Ascending aorta (tissue), 2 donors: Measurements from ENCODE around the gene LASP1NB.

ENCODE experiments used
- DNase-seq, 2 donors: peaks; one replicate each; pipeline ENCODE4 v3.0.0-alpha.2; 2019; ENCODE audit warnings: low spot score in 2 of 2
- H3K27ac ChIP-seq, 2 donors: fragments of 200-600 bp; sonication (generic); one replicate each; pipeline ENCODE4 v1.5.1; 2016 to 2017; ENCODE audit warnings: mild to moderate bottlenecking in 1 of 2
- H3K27me3 ChIP-seq: fragments of 200-600 bp; sonication (generic); one replicate; pipeline ENCODE4 v1.5.1; 2017
- H3K36me3 ChIP-seq, 2 donors: fragments of 200-600 bp; sonication (generic); one replicate each; pipeline ENCODE4 v1.5.1; 2016
- H3K4me1 ChIP-seq, 2 donors: fragments of 200-600 bp; sonication (generic); one replicate each; pipeline ENCODE4 v1.5.1; 2016 to 2017; ENCODE audit warnings: mild to moderate bottlenecking in 1 of 2
- H3K4me3 ChIP-seq, 2 donors: fragments of 200-600 bp; sonication (generic); one replicate each; pipeline ENCODE4 v1.5.1; 2016 to 2017; ENCODE audit warnings: mild to moderate bottlenecking in 1 of 2
- H3K9me3 ChIP-seq, 2 donors: fragments of 200-600 bp; sonication (generic); one replicate each; pipeline ENCODE4 v1.5.1; 2016
- CTCF ChIP-seq, 3 experiments: fragments of 200-600 bp in 2 of 3; fragments of 450-650 bp in 1 of 3; sonication (generic) in 2 of 3; IDR thresholded peaks; one replicate each; pipeline ENCODE4 v1.5.1; 2016 to 2019; ENCODE audit warnings: antibody characterized with exemption in 3 of 3, mild to moderate bottlenecking in 1 of 3, moderate library complexity in 1 of 3
- intact Hi-C: fragments of 100-400 bp; cut with DNase I; formaldehyde crosslinking; loops from one replicate; pipeline ENCODE4 v1.15.1; 2023

LASP1NB gene

GRCh38 chr17:38897671-38898290, 27.6 kb upstream of the LASP1NB start:
- DNase-seq = no peak
- H3K27me3 ChIP-seq = no peaks in the 10 kb centered on the region
- peaks cover 46 to 63% of the 10 kb centered on the region in 2 donors for H3K36me3 ChIP-seq
- H3K9me3 ChIP-seq = no peaks in the 10 kb centered on the region
- H3K4me3 ChIP-seq = no peak overlapping the region
- intact Hi-C loops = no loop called here
- no peak for TF ChIP-seq CTCF (IDR thresholded peaks at IDR 0.05)
- peak overlapping the region; percentile 51 to 61 for H3K27ac ChIP-seq
- H3K4me1 ChIP-seq = peaks cover 26 to 63% of the 10 kb centered on the region in 2 donors

GRCh38 chr17:38898291-38898679, 27.1 kb upstream of the LASP1NB start:
- peaks cover 26 to 62% of the 10 kb centered on the region in 2 donors for H3K4me1 ChIP-seq
- no peak for DNase-seq
- peak overlapping the region; percentile 36 to 51 for H3K27ac ChIP-seq
- no peaks in the 10 kb centered on the region for H3K27me3 ChIP-seq
- intact Hi-C loops = no loop called here
- no peak for TF ChIP-seq CTCF (IDR thresholded peaks at IDR 0.05)
- H3K9me3 ChIP-seq = no peaks in the 10 kb centered on the region
- H3K4me3 ChIP-seq = no peak overlapping the region
- H3K36me3 ChIP-seq = peaks cover 44 to 63% of the 10 kb centered on the region in 2 donors

GRCh38 chr17:38898812-38899348, 26.5 kb upstream of the LASP1NB start:
- H3K4me1 ChIP-seq = peaks cover 26 to 56% of the 10 kb centered on the region in 2 donors
- peaks cover 50 to 67% of the 10 kb centered on the region in 2 donors for H3K36me3 ChIP-seq
- intact Hi-C loops = no loop called here
- H3K9me3 ChIP-seq = no peaks in the 10 kb centered on the region
- DNase-seq = no peak
- no peaks in the 10 kb centered on the region for H3K27me3 ChIP-seq
- H3K27ac ChIP-seq = peak overlapping the region; percentile 36 to 51
- H3K4me3 ChIP-seq = no peak overlapping the region
- no peak for TF ChIP-seq CTCF (IDR thresholded peaks at IDR 0.05)

GRCh38 chr17:38899421-38899820, 26.0 kb upstream of the LASP1NB start:
- H3K9me3 ChIP-seq = no peaks in the 10 kb centered on the region
- H3K4me1 ChIP-seq = peaks cover 23 to 54% of the 10 kb centered on the region in 2 donors
- peaks cover 55 to 67% of the 10 kb centered on the region in 2 donors for H3K36me3 ChIP-seq
- no peaks in the 10 kb centered on the region for H3K27me3 ChIP-seq
- no peak for TF ChIP-seq CTCF (IDR thresholded peaks at IDR 0.05)
- H3K27ac ChIP-seq = peak overlapping the region; percentile 36 to 51
- no peak overlapping the region for H3K4me3 ChIP-seq
- DNase-seq = no peak
- intact Hi-C loops = no loop called here

- Histone ChIP-seq H3K4me3 (peak overlapping the region in 1 of 2 donors; percentile 6), H3K36me3 (peaks cover 43 to 65% of the 10 kb centered on the region in 2 donors), H3K9me3 (no peaks in the 10 kb centered on the region), H3K4me1 (peaks cover 21 to 54% of the 10 kb centered on the region in 2 donors), H3K27me3 (no peaks in the 10 kb centered on the region), H3K27ac (peak overlapping the region; percentile 43 to 56)
- DNase-seq = peak; percentile 36 to 81
- TF ChIP-seq CTCF (IDR thresholded peaks at IDR 0.05) = no peak
- intact Hi-C loops = loop anchor here (10.0 kb wide), 1 partner anchor 64 kb away; the partner anchor contains the start of gene FBXO47
Measured at GRCh38 chr17:38900978-38901656, 24.3 kb upstream of the LASP1NB start.
